Measurements from ENCODE around the gene PUS1. TPM values are rescaled to one million over a fixed set of nuclear protein-coding genes. Genes with fewer than 3 reads are reported as not detected.
"Not testable (repeated sequence)": the region's sequence is repeated elsewhere in the genome, so short reads cannot be mapped to it uniquely, and the experiment has no call there.

PUS1 gene
- total and polyA plus RNA-seq, 8 donors = 11.3 to 30.1 (median 16.8) TPM

DNA sequence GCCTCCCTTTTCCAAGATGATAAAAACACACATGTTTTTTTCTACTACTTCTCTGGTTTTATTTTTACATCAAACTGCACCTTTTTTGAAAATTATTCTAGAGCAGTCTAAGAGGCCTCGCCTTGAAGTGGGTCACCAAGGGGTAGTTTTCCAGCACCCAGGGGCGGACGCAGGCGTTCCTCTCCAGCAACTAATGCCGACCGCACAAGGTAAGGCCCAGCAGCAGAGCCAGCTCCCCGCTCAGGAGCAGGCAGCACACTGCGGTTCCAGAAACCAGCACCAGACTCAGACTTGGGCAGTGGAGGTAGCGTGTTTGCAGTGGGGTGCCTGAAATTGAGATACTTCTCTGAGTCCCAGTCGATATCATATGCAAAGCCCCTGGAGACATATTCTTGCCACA, 52.3 kb downstream of the PUS1 start:
- peaks cover 0 to 81% of the 10 kb centered on the region in 2 donors for H3K36me3 ChIP-seq
- no peaks in the 10 kb centered on the region for H3K9me3 ChIP-seq
- ATAC-seq = no peak
- DNase-seq = no peak
- intact Hi-C loops (cut with DNase I) = no loop called here
- H3K4me1 ChIP-seq = peaks cover 0 to 18% of the 10 kb centered on the region in 2 donors
- no peak overlapping the region for H3K27ac ChIP-seq
- no peak for TF ChIP-seq CTCF (IDR thresholded peaks at IDR 0.05)
- no peak overlapping the region for H3K4me3 ChIP-seq
- H3K27me3 ChIP-seq = no peaks in the 10 kb centered on the region

DNA sequence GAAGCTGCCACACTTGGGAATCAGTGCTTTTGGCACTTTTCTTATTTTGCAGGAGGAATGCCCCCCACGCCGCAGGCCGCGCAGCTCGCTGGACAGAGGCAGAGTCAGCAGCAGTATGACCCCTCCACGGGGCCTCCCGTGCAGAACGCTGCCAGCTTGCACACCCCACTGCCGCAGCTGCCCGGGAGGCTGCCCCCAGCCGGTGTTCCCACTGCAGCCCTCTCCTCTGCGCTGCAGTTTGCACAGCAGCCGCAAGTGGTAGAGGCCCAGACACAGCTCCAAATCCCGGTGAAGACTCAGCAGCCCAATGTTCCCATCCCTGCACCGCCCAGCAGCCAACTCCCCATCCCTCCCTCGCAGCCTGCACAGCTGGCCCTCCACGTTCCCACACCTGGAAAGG, 53.0 kb downstream of the PUS1 start:
- no peaks in the 10 kb centered on the region for H3K27me3 ChIP-seq
- H3K4me3 ChIP-seq = no peak overlapping the region
- no peak for TF ChIP-seq CTCF (IDR thresholded peaks at IDR 0.05)
- H3K4me1 ChIP-seq = peaks cover 0 to 19% of the 10 kb centered on the region in 2 donors
- H3K27ac ChIP-seq = no peak overlapping the region
- peaks cover 0 to 87% of the 10 kb centered on the region in 2 donors for H3K36me3 ChIP-seq
- ATAC-seq (no peak), DNase-seq (no peak)
- intact Hi-C loops (cut with DNase I) = no loop called here
- H3K9me3 ChIP-seq = no peaks in the 10 kb centered on the region

DNA sequence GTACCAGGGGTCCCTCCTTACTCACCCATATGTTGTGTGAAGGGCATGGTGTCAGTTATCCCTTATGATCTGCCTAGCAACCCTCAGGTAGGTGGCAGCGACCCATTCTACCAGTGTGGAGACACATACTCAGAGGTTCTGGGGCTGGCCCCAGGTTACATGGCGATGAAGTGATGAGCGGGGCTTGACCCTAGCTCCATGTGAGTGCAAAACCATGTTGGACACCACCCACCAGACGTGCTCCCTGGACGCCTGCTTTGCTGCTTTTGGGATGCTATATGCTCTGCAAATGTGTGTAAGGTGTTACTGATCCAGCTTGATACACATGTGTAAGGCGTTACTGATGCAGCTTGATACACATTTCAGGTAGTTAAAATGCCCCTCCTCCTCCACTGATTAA, 54.0 kb downstream of the PUS1 start:
- Histone ChIP-seq H3K27me3 (no peaks in the 10 kb centered on the region), H3K36me3 (peaks cover 0 to 91% of the 10 kb centered on the region in 2 donors), H3K9me3 (no peaks in the 10 kb centered on the region), H3K4me1 (peaks cover 0 to 19% of the 10 kb centered on the region in 2 donors), H3K27ac (no peak overlapping the region), H3K4me3 (no peak overlapping the region)
- DNase-seq (no peak), ATAC-seq (no peak)
- intact Hi-C loops (cut with DNase I) = no loop called here
- TF ChIP-seq CTCF (IDR thresholded peaks at IDR 0.05) = no peak

GRCh38 chr12:131983554-131983953, 54.5 kb downstream of the PUS1 start:
- Histone ChIP-seq H3K27ac (no peak overlapping the region), H3K9me3 (no peaks in the 10 kb centered on the region), H3K27me3 (no peaks in the 10 kb centered on the region), H3K4me3 (no peak overlapping the region), H3K36me3 (peaks cover 0 to 94% of the 10 kb centered on the region in 2 donors), H3K4me1 (peaks cover 0 to 19% of the 10 kb centered on the region in 2 donors)
- DNase-seq (no peak), ATAC-seq (no peak)
- TF ChIP-seq CTCF (IDR thresholded peaks at IDR 0.05) = no peak
- intact Hi-C loops (cut with DNase I) = no loop called here

DNA sequence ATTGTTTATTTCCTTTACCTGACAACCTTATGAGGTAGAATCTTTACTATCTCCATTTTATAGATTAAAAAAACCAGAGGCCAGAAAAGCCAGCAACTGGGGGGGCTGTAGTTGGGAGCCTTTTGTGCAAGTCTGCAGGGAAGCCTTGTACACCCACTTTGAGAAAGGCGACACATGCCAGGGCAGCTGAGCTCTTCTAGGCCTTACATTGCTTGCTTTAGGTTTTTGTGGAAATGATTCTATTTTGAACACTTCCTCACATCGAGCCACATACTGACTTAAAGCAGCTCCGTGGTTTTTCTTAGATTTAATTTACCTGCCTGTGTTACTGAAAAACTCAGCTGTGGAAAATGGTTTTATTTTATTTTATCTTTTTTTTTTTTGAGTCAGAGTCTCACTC, 55.3 kb downstream of the PUS1 start:
- Histone ChIP-seq H3K27me3 (no peaks in the 10 kb centered on the region), H3K36me3 (peaks cover 0 to 100% of the 10 kb centered on the region in 2 donors), H3K4me3 (no peak overlapping the region), H3K27ac (peak overlapping the region in 1 of 2 donors; percentile 89), H3K4me1 (peaks cover 0 to 19% of the 10 kb centered on the region in 2 donors), H3K9me3 (no peaks in the 10 kb centered on the region)
- intact Hi-C loops (cut with DNase I) = no loop called here
- ATAC-seq (no peak), DNase-seq (no peak)
- TF ChIP-seq CTCF (IDR thresholded peaks at IDR 0.05) = no peak

DNA sequence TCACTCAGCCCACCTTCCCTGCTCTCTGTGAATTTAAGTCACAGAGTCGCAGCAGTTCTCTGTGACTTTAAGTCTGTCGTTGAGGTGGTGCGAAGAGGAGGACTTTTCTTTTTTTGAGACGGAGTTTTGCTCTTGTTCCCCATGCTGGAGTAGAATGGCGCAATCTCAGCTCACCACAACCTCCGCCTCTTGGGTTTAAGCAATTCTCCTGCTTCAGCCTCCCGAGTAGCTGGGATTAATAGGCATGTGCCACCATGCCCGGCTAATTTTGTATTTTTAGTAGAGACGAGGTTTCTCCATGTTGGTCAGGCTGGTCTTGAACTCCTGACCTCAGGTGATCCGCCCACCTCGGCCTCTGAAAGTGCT, 56.4 kb downstream of the PUS1 start:
- peaks cover 0 to 19% of the 10 kb centered on the region in 2 donors for H3K4me1 ChIP-seq
- peak overlapping the region in 1 of 2 donors; percentile 26 for H3K4me3 ChIP-seq
- H3K9me3 ChIP-seq; H3K27me3 ChIP-seq; intact Hi-C loops (cut with DNase I): not testable (repeated sequence)
- H3K36me3 ChIP-seq = peaks cover 0 to 100% of the 10 kb centered on the region in 2 donors
- ATAC-seq (peak; percentile 40), DNase-seq (peak in 1 of 4 donors; percentile 54)
- H3K27ac ChIP-seq = peak overlapping the region in 1 of 2 donors; percentile 89
